PC-3 (cell line): ENCODE measurements around the gene LCLAT1. TPM values are rescaled to one million over a fixed set of nuclear protein-coding genes. Genes with fewer than 3 reads are reported as not detected.

ENCODE experiments used
- ATAC-seq: fragments of 200-7000 bp; cut with Tn5 transposase; 2 replicates; pipeline ENCODE4 v1.9.1; 2020; ENCODE audit warnings: mild to moderate bottlenecking, moderate library complexity
- BruUV-seq: library from RNA; stranded (reverse); fragments of 400-500 nt; replicated peaks from 2 replicates; lab custom pipeline; 2021; lab: Mats Ljungman, UMichigan
- CTCF ChIA-PET: fragments of 300-600 bp; sonication (Branson Sonifier 250); formaldehyde crosslinking; loops from one replicate; lab custom pipeline; 2022; ENCODE audit warnings: antibody characterized with exemption; lab: Charles Lee
- POLR2A ChIA-PET: fragments of 300-600 bp; sonication (Branson Sonifier 250); formaldehyde crosslinking; loops from one replicate; lab custom pipeline; 2022; ENCODE audit warnings: antibody characterized with exemption; ENCODE audit not compliant: unreplicated experiment; lab: Charles Lee
- DNase-seq: peaks from one replicate; pipeline ENCODE4 v3.0.0-alpha.2; 2015
- H2AFZ ChIP-seq: fragments of 300-600 bp; sonication (generic); 2 replicates; pipeline ENCODE4 v1.6.0; 2016; ENCODE audit warnings: antibody characterized with exemption, low read length
- H3F3A ChIP-seq: fragments of 300-600 bp; sonication (generic); one replicate; pipeline ENCODE4 v1.6.0; 2017; ENCODE audit warnings: antibody characterized with exemption, low read length, control low read depth, mild to moderate bottlenecking; ENCODE audit not compliant: unreplicated experiment
- H3K27ac ChIP-seq: fragments of 300-600 bp; sonication (generic); 2 replicates; pipeline ENCODE4 v1.5.1; 2016; ENCODE audit warnings: mild to moderate bottlenecking, low read length
- H3K27me3 ChIP-seq: fragments of 300-600 bp; sonication (generic); 2 replicates; pipeline ENCODE4 v1.6.1; 2016; ENCODE audit warnings: low read length, mixed read lengths
- H3K36me3 ChIP-seq: fragments of 300-600 bp; sonication (generic); 2 replicates; pipeline ENCODE4 v1.6.1; 2016; ENCODE audit warnings: low read depth, mixed run types, low read length, mixed read lengths
- H3K4me1 ChIP-seq: fragments of 300-600 bp; sonication (generic); 2 replicates; pipeline ENCODE4 v1.5.1; 2016; ENCODE audit warnings: low read length; ENCODE audit not compliant: insufficient read depth
- H3K4me2 ChIP-seq: fragments of 300-600 bp; sonication (generic); 2 replicates; pipeline ENCODE4 v1.6.0; 2016; ENCODE audit warnings: low read length
- H3K4me3 ChIP-seq: fragments of 300-600 bp; sonication (generic); 2 replicates; pipeline ENCODE4 v1.5.1; 2016; ENCODE audit warnings: mild to moderate bottlenecking, low read length, mixed read lengths
- H3K79me2 ChIP-seq: fragments of 300-600 bp; sonication (generic); 2 replicates; pipeline ENCODE4 v1.6.1; 2017; ENCODE audit warnings: low read length, mixed read lengths
- H3K9ac ChIP-seq: fragments of 300-600 bp; sonication (generic); 2 replicates; pipeline ENCODE4 v1.6.0; 2016; ENCODE audit warnings: mild to moderate bottlenecking, low read length
- H3K9me2 ChIP-seq: fragments of 300-600 bp; sonication (generic); replicated peaks from 2 replicates; pipeline ENCODE4 v1.6.1; 2016; ENCODE audit warnings: mixed run types, low read length, mixed read lengths
- H3K9me3 ChIP-seq: fragments of 300-600 bp; sonication (generic); 2 replicates; pipeline ENCODE4 v1.6.1; 2016; ENCODE audit warnings: low read length, mixed read lengths
- H4K20me1 ChIP-seq: fragments of 300-600 bp; sonication (generic); 2 replicates; pipeline ENCODE4 v1.6.1; 2016; ENCODE audit warnings: low read length, mixed read lengths
- EZH2 ChIP-seq: fragments of 300-600 bp; sonication (generic); IDR thresholded peaks from one replicate; pipeline ENCODE4 v1.6.1; 2017; ENCODE audit warnings: antibody characterized with exemption, mild to moderate bottlenecking, low read length; ENCODE audit not compliant: unreplicated experiment
- EZH2phosphoT487 ChIP-seq: fragments of 300-600 bp; sonication (generic); IDR thresholded peaks from 2 replicates; pipeline ENCODE4 v1.6.1; 2018; ENCODE audit warnings: mild to moderate bottlenecking, antibody characterized with exemption, low read length, borderline replicate concordance
- intact Hi-C: fragments of 100-400 bp; cut with micrococcal nuclease; formaldehyde crosslinking; loops from 2 replicates; pipeline ENCODE4 v1.9.0; 2023
- total RNA-seq: library from RNA; depleted of rRNA; stranded (reverse); fragments of >200 nt; gene quantifications from 2 replicates; pipeline ENCODE4 v1.2.3, GENCODE V29; 2014
- TF ChIP-seq, protein P1 (sequence below): fragments of 300-600 bp; sonication (generic); conservative IDR thresholded peaks from 2 replicates; pipeline ENCODE4 v1.5.1; 2017; ENCODE audit warnings: antibody characterized with exemption, low read depth, mild to moderate bottlenecking, low read length

Gene LCLAT1
- total RNA-seq, 1 experiment from 2014 or later = 22.0 TPM

DNA sequence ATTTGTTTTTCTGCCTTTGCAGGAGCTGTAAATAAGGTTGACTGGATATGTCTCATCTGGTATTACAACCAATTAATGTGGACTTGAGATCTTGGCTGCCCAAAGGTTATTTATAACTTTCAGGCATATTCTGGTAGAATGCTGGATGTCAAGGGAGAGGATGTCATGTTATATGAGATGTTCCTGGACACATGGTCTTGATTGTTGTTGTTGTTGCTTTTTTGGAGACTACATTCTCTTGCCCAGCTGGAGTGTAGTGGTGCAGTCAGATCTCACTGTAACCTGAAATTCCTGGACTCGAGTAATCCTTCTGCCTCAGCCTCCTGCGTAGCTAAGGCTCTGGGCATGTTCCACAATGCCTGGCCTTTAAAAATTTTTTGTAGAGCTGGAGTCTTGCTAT lies 83.3 kb downstream of the LCLAT1 start:
- H3K4me3 ChIP-seq = no peak overlapping the region
- ATAC-seq (no peak), DNase-seq (no peak)
- H3K27me3 ChIP-seq = no peaks in the 10 kb centered on the region
- CTCF ChIA-PET = no interaction called here
- H3K79me2 ChIP-seq = no peaks in the 10 kb centered on the region
- no peak overlapping the region for H3K27ac ChIP-seq
- no TSS peak for BruUV-seq
- intact Hi-C loops = no loop called here
- POLR2A ChIA-PET = no interaction called here
- H3K9ac ChIP-seq = no peak overlapping the region
- H3K9me2 ChIP-seq = no peaks in the 10 kb centered on the region
- no peaks in the 10 kb centered on the region for H3F3A ChIP-seq
- no peaks in the 10 kb centered on the region for H4K20me1 ChIP-seq
- TF ChIP-seq, protein P1, sequence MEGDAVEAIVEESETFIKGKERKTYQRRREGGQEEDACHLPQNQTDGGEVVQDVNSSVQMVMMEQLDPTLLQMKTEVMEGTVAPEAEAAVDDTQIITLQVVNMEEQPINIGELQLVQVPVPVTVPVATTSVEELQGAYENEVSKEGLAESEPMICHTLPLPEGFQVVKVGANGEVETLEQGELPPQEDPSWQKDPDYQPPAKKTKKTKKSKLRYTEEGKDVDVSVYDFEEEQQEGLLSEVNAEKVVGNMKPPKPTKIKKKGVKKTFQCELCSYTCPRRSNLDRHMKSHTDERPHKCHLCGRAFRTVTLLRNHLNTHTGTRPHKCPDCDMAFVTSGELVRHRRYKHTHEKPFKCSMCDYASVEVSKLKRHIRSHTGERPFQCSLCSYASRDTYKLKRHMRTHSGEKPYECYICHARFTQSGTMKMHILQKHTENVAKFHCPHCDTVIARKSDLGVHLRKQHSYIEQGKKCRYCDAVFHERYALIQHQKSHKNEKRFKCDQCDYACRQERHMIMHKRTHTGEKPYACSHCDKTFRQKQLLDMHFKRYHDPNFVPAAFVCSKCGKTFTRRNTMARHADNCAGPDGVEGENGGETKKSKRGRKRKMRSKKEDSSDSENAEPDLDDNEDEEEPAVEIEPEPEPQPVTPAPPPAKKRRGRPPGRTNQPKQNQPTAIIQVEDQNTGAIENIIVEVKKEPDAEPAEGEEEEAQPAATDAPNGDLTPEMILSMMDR = no peak
- no peak for TF ChIP-seq EZH2
- no peak for TF ChIP-seq EZH2phosphoT487
- H3K4me2 ChIP-seq = no peak overlapping the region
- H3K4me1 ChIP-seq = no peaks in the 10 kb centered on the region
- no peak overlapping the region for H2AFZ ChIP-seq
- H3K9me3 ChIP-seq = no peaks in the 10 kb centered on the region
- H3K36me3 ChIP-seq = peaks cover 12% of the 10 kb centered on the region

DNA sequence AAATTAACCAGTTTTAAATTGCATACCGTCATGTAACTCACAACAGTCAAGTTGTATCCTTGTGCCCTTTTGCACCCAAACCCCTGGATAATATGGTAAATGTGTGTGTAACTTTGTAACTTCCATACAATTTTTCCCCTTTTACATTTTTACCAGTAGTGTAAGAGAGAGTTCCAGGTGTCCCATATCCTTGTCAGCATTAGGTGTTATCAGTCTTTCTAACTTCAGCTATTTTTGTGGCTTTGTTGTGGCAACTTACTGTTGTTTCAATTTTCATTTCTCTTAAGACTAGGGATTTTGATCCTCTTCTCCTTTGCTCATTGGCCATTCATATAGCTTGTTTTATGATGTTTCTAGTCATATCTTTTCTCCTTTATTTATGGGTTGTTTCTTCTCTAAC lies 94.6 kb downstream of the LCLAT1 start:
- H3K9me3 ChIP-seq = no peaks in the 10 kb centered on the region
- H3K4me2 ChIP-seq = no peak overlapping the region
- ATAC-seq = no peak
- no TSS peak for BruUV-seq
- no peaks in the 10 kb centered on the region for H3F3A ChIP-seq
- ChIA-PET CTCF (no interaction called here), POLR2A (no interaction called here)
- H3K27ac ChIP-seq = no peak overlapping the region
- no peaks in the 10 kb centered on the region for H3K79me2 ChIP-seq
- H4K20me1 ChIP-seq = no peaks in the 10 kb centered on the region
- no peak for DNase-seq
- no peaks in the 10 kb centered on the region for H3K4me1 ChIP-seq
- peaks cover 4% of the 10 kb centered on the region; the same call in 1 of the 2 replicates for H3K36me3 ChIP-seq
- intact Hi-C loops = no loop called here
- no peak overlapping the region for H2AFZ ChIP-seq
- H3K4me3 ChIP-seq = no peak overlapping the region
- no peak for TF ChIP-seq EZH2phosphoT487
- TF ChIP-seq, protein P1 = no peak
- no peak for TF ChIP-seq EZH2
- H3K27me3 ChIP-seq = no peaks in the 10 kb centered on the region
- H3K9ac ChIP-seq = no peak overlapping the region
- no peaks in the 10 kb centered on the region for H3K9me2 ChIP-seq

DNA sequence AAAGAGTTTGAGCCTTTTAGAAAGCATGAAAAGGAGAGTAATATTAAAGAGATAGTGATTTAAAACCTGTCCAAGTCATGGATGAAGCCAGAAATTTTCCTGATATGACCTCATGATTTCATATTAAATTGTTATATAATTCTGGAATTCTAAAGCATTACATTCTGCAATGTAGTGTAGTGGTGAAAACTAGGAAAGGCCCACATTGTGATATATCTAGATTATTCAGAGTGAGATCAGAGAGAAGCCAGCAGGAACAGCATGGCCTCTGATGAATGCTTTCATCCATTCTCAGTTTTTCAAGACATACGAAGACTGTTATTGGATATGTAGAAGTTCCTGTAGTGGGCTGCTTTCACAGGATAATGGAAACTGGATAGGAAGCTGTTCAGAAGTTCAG lies 98.8 kb downstream of the LCLAT1 start:
- no peak for ATAC-seq
- no peak for DNase-seq
- Histone ChIP-seq H3K9me2 (no peaks in the 10 kb centered on the region), H2AFZ (no peak overlapping the region), H3K36me3 (no peaks in the 10 kb centered on the region), H3K4me1 (no peaks in the 10 kb centered on the region), H3K4me3 (no peak overlapping the region), H3K4me2 (no peak overlapping the region), H3F3A (no peaks in the 10 kb centered on the region), H3K9ac (no peak overlapping the region), H3K79me2 (peaks cover 4% of the 10 kb centered on the region; the same call in 1 of the 2 replicates), H3K9me3 (no peaks in the 10 kb centered on the region), H4K20me1 (no peaks in the 10 kb centered on the region), H3K27ac (no peak overlapping the region), H3K27me3 (no peaks in the 10 kb centered on the region)
- TF ChIP-seq EZH2phosphoT487 = no peak
- no peak for TF ChIP-seq EZH2
- TF ChIP-seq, protein P1 = no peak
- intact Hi-C loops = no loop called here
- ChIA-PET POLR2A (no interaction called here), CTCF (no interaction called here)
- no TSS peak for BruUV-seq
